ENCODE data around the gene VSTM2B.

VSTM2B gene

DNA sequence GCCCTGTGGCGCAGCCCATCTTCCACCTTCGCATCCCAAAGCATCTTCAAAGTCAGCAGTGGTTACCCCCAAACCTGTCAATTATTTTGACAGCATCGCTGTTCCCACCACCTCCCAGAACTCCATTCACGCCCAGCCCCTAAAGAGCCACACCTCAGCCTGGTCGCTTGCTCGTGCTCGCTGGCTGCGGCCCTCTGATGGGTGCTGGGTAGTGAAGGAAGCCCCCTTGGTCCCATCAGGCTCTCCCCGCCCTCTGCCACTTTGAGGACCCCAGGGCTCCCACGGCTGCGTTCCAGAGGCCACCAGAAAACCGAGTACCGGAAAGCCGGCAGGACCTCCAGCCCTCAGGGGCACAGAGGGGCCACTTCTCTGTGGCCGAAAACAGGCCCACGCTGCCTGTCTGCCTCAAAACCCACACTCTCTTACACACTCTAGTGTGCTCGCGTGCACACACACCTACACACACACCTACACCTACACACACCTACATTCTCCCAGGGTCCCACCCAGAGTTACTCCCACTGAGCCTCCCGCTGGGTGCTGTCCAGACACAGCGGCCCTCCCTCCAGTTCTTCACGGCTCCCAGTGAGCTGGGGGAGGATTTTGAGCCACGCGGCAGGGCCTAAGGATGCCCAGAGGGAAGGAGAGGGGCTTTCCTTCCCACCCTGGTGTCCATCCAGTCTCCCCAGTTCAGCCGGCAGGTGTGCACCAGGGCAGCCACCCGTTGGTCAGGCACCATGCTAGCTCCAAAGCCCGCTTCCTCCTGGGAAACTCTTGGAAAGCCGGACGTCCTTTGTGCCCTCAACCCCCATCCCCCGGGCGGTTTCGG lies 1.9 kb downstream of the VSTM2B start:
- H3K36me3 ChIP-seq (ENCODE audit: control insufficient read depth, insufficient read depth, low read length, severe bottlenecking), result no peaks in the 10 kb centered on the region
- H3K4me3 ChIP-seq (ENCODE audit: low read length), result peak overlapping the region; percentile 65
- H3K27me3 ChIP-seq (replicated peaks; ENCODE audit: control insufficient read depth, insufficient read depth, low read length), result peaks cover 62% of the 10 kb centered on the region
- H3K9ac ChIP-seq (ENCODE audit: low read length), result no peak overlapping the region
- peaks cover 7% of the 10 kb centered on the region for H3K9me3 ChIP-seq (ENCODE audit: control insufficient read depth, low read length)
- no peak for DNase-seq (ENCODE audit: low read depth)
- H3K4me1 ChIP-seq (ENCODE audit: control insufficient read depth, insufficient read depth, low read length), result no peaks in the 10 kb centered on the region

- peaks cover 7% of the 10 kb centered on the region for H3K9me3 ChIP-seq (ENCODE audit: control insufficient read depth, low read length)
- no peaks in the 10 kb centered on the region for H3K4me1 ChIP-seq (ENCODE audit: control insufficient read depth, insufficient read depth, low read length)
Observed at GRCh38 chr19:29528350-29528945, 2.7 kb downstream of the VSTM2B start.

GRCh38 chr19:29528946-29529645 lies 3.3 kb downstream of the VSTM2B start:
- H3K4me3 ChIP-seq (ENCODE audit: low read length), result no peak overlapping the region
- peaks cover 61% of the 10 kb centered on the region for H3K27me3 ChIP-seq (replicated peaks; ENCODE audit: control insufficient read depth, insufficient read depth, low read length)
- H3K9me3 ChIP-seq (ENCODE audit: control insufficient read depth, low read length), result peaks cover 4% of the 10 kb centered on the region
- no peak for DNase-seq (ENCODE audit: low read depth)
- no peaks in the 10 kb centered on the region for H3K4me1 ChIP-seq (ENCODE audit: control insufficient read depth, insufficient read depth, low read length)
- H3K36me3 ChIP-seq (ENCODE audit: control insufficient read depth, insufficient read depth, low read length, severe bottlenecking), result no peaks in the 10 kb centered on the region
- H3K9ac ChIP-seq (ENCODE audit: low read length), result no peak overlapping the region

More at GRCh38 chr19:29528350-29528945, 2.7 kb downstream of the VSTM2B start:
- peak; percentile 80 for DNase-seq (ENCODE audit: low read depth)
- H3K27me3 ChIP-seq (replicated peaks; ENCODE audit: control insufficient read depth, insufficient read depth, low read length), result peaks cover 62% of the 10 kb centered on the region
- H3K4me3 ChIP-seq (ENCODE audit: low read length), result peak overlapping the region; percentile 65
- H3K36me3 ChIP-seq (ENCODE audit: control insufficient read depth, insufficient read depth, low read length, severe bottlenecking), result no peaks in the 10 kb centered on the region
- no peak overlapping the region for H3K9ac ChIP-seq (ENCODE audit: low read length)

DNA sequence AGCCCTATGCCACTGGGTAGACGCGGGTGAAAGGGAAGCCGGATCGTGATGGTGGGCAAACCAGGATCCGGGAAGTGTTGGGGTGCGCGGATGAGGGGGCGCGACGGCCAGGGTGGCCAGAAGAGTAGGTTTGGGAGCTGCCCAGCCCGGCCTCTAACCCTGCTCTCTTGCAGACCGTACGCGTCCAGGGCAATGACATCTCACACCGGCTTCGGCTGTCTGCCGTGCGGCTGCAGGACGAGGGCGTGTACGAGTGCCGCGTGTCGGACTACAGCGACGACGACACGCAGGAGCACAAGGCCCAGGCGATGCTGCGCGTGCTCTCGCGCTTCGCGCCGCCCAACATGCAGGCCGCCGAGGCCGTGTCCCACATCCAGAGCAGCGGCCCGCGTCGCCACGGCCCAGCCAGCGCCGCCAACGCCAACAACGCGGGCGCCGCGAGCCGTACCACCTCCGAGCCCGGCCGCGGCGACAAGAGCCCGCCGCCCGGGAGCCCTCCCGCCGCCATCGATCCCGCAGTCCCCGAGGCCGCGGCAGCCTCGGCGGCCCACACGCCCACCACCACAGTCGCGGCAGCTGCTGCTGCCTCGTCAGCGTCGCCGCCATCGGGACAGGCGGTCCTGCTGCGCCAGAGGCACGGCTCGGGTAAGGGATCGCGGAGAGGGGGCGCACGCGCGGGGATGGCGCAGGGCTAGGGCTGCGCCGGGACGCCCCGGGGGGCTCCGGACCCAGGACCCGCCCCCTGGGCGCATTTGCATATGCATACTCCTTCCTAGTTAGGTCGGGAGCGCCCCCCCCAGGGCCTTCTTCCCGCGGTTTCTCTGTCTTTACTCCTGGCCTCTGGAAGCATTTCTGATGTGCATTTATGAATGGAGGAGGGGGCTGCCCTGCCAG lies 4.1 kb downstream of the VSTM2B start:
- Histone ChIP-seq H3K9ac (ENCODE audit: low read length) (no peak overlapping the region), H3K4me3 (ENCODE audit: low read length) (no peak overlapping the region), H3K9me3 (ENCODE audit: control insufficient read depth, low read length) (peaks cover 4% of the 10 kb centered on the region), H3K27me3 (replicated peaks; ENCODE audit: control insufficient read depth, insufficient read depth, low read length) (peaks cover 57% of the 10 kb centered on the region), H3K4me1 (ENCODE audit: control insufficient read depth, insufficient read depth, low read length) (no peaks in the 10 kb centered on the region), H3K36me3 (ENCODE audit: control insufficient read depth, insufficient read depth, low read length, severe bottlenecking) (no peaks in the 10 kb centered on the region)
- no peak for DNase-seq (ENCODE audit: low read depth)

- Histone ChIP-seq H3K9ac (ENCODE audit: low read length) (no peak overlapping the region), H3K4me1 (ENCODE audit: control insufficient read depth, insufficient read depth, low read length) (no peaks in the 10 kb centered on the region), H3K36me3 (ENCODE audit: control insufficient read depth, insufficient read depth, low read length, severe bottlenecking) (no peaks in the 10 kb centered on the region), H3K9me3 (ENCODE audit: control insufficient read depth, low read length) (peaks cover 4% of the 10 kb centered on the region), H3K4me3 (ENCODE audit: low read length) (no peak overlapping the region), H3K27me3 (replicated peaks; ENCODE audit: control insufficient read depth, insufficient read depth, low read length) (peaks cover 57% of the 10 kb centered on the region)
- no peak for DNase-seq (ENCODE audit: low read depth)
Observed at GRCh38 chr19:29530540-29531457, 5.0 kb downstream of the VSTM2B start.

DNA sequence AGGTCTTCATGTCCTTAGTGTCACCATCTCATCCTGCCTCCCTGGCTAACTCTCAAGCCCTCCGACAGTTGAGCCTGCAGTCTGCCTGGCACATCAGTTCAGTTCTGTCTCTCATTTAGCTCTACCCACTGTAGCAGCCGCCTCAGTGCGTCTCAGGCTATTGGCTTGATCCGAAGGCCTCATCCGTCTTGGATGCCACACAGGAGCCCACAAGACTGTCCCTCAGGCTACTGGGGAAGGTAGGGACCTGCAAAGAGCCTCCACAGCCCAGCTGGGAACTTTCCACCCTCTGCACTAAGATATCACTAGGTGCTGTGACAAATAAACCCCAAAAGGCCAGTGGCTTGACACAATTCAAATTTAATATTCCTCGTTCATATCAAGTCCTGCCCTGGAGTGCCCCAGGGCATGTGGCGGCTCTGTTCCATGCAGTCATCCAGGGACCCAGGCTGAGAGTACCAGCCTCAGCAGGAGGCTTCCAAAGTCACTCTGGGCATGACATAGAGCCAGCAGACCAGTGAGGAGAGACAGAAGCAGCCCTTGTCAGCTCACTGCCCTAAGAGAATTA lies 5.7 kb downstream of the VSTM2B start:
- no peaks in the 10 kb centered on the region for H3K36me3 ChIP-seq (ENCODE audit: control insufficient read depth, insufficient read depth, low read length, severe bottlenecking)
- H3K9ac ChIP-seq (ENCODE audit: low read length), result no peak overlapping the region
- H3K9me3 ChIP-seq (ENCODE audit: control insufficient read depth, low read length), result peaks cover 4% of the 10 kb centered on the region
- no peaks in the 10 kb centered on the region for H3K4me1 ChIP-seq (ENCODE audit: control insufficient read depth, insufficient read depth, low read length)
- H3K27me3 ChIP-seq (replicated peaks; ENCODE audit: control insufficient read depth, insufficient read depth, low read length), result peaks cover 61% of the 10 kb centered on the region
- no peak for DNase-seq (ENCODE audit: low read depth)
- no peak overlapping the region for H3K4me3 ChIP-seq (ENCODE audit: low read length)

DNA sequence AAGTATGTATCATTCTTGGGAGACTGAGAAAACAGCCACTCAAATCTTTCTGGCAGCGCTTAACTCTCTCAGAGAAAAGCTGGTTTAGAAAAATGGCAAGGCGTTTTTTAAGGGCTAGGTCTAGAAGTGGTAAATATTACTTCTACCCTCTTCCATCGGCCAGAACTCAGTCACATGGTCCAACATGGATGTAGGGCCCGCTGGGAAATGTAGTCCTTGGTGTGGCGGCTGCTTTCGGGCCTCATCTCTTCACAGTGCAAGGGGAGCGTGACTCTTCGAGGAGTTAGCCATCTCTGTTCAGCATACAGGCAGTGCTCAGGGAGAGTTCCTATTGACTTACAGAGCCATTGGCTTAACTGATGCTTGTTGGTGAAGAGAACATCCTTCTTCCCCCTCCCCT lies 6.3 kb downstream of the VSTM2B start:
- no peak for DNase-seq (ENCODE audit: low read depth)
- Histone ChIP-seq H3K27me3 (replicated peaks; ENCODE audit: control insufficient read depth, insufficient read depth, low read length) (peaks cover 61% of the 10 kb centered on the region), H3K36me3 (ENCODE audit: control insufficient read depth, insufficient read depth, low read length, severe bottlenecking) (no peaks in the 10 kb centered on the region)

DNA sequence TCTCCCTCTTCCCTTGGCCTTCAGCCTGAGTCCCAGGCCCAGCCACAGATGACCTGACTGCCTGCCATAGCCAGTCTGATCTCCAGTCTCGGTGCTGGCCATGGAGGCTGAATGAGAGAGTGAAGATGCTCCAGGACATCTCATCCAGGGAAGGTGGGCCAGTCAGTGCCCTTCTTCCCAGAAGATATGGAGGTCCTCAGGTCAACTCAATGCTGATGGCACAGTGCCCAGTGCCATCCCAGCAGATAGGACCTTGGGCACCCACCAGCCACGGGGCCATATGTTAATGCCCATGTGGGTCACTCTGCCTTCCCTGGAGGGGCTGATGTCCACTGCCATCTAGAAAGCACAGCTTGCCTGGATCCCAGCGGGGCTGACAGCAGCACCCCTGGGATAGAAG lies 7.2 kb downstream of the VSTM2B start:
- H3K36me3 ChIP-seq (ENCODE audit: control insufficient read depth, insufficient read depth, low read length, severe bottlenecking), result no peaks in the 10 kb centered on the region
- H3K9me3 ChIP-seq (ENCODE audit: control insufficient read depth, low read length), result peaks cover 5% of the 10 kb centered on the region
- no peak overlapping the region for H3K9ac ChIP-seq (ENCODE audit: low read length)
- no peak for DNase-seq (ENCODE audit: low read depth)
- H3K4me3 ChIP-seq (ENCODE audit: low read length), result no peak overlapping the region
- peaks cover 53% of the 10 kb centered on the region for H3K27me3 ChIP-seq (replicated peaks; ENCODE audit: control insufficient read depth, insufficient read depth, low read length)
- no peaks in the 10 kb centered on the region for H3K4me1 ChIP-seq (ENCODE audit: control insufficient read depth, insufficient read depth, low read length)

More for the DNA sequence above, 6.3 kb downstream of the VSTM2B start:
- Histone ChIP-seq H3K9me3 (ENCODE audit: control insufficient read depth, low read length) (peaks cover 4% of the 10 kb centered on the region), H3K4me3 (ENCODE audit: low read length) (no peak overlapping the region), H3K4me1 (ENCODE audit: control insufficient read depth, insufficient read depth, low read length) (no peaks in the 10 kb centered on the region), H3K9ac (ENCODE audit: low read length) (no peak overlapping the region)

- Histone ChIP-seq H3K9me3 (ENCODE audit: control insufficient read depth, low read length) (peaks cover 14% of the 10 kb centered on the region), H3K4me1 (ENCODE audit: control insufficient read depth, insufficient read depth, low read length) (no peaks in the 10 kb centered on the region), H3K27me3 (replicated peaks; ENCODE audit: control insufficient read depth, insufficient read depth, low read length) (peaks cover 49% of the 10 kb centered on the region), H3K9ac (ENCODE audit: low read length) (no peak overlapping the region), H3K36me3 (ENCODE audit: control insufficient read depth, insufficient read depth, low read length, severe bottlenecking) (no peaks in the 10 kb centered on the region), H3K4me3 (ENCODE audit: low read length) (no peak overlapping the region)
- no peak for DNase-seq (ENCODE audit: low read depth)
Observed at GRCh38 chr19:29533578-29534544, 8.1 kb downstream of the VSTM2B start.

Data from adipocyte (in vitro differentiated cells).